Measurements from ENCODE around the gene EVL.
"Not testable (repeated sequence)": the region's sequence is repeated elsewhere in the genome, so short reads cannot be mapped to it uniquely, and the experiment has no call there.

Gene EVL

DNA sequence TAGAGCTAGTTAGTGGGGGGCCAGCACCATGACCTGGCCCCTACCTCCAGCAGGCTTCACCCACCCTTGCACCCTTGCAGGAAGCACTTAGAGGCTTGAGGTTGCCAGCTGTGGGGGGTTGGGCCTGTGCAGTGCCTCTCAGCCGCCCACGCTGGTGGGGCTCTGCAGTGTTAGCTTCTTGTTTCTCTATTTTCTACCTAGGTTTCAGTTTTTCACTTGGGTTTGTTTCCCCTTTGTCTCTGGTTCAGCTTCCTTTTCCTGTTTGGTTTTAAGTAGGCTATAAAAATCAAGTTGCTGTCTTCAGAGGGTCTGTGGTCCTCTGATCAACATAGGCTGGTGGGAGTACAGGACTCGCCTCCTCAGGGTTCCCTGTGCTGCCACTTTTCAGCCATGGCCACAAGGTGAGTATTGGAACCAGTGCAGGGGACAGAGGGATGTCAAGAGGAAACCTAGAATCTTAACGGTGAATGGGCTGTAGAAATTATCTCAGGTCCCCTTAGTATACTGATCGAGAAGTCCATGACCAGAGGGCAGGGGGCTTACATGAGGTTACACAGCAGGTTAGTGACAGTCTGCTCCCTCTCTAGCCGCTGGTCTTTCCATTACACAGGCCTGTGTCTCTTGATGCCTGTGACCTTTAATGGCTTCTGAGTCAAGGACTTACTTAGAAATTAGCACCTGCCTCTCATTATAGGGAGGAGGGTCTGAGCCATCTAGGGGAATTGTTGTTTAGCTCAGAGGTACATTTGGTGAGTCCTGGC, at the start of gene EVL:
Gene EVL (plus strand): TSS at position 312 of the 761 bp plus-strand sequence. CDS start 79 bp downstream, at position 391.
- in situ Hi-C loops (cut with MboI; ENCODE audit: low sequenced_read_pairs), result no loop called here

DNA sequence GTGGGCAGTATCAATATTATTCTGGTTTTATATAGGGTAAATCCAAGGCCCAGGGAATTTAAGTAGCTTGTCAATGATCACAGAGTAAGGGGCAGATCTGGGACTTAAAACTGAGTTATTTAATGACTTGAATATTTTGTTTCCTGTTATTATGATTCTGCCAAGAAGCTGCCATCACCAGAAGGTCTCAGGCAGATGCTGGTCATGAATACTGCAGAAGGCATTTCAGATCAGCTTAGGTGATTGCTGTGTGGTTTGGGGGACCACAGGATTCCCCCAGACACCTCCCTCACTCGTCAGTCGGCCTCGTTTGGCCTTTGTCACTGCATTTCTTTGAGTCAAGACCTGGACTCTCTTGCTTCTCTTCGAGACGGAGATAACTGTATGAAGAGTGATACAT, 47.7 kb upstream of the EVL start:
- in situ Hi-C loops (cut with MboI; ENCODE audit: low sequenced_read_pairs), result no loop called here

DNA sequence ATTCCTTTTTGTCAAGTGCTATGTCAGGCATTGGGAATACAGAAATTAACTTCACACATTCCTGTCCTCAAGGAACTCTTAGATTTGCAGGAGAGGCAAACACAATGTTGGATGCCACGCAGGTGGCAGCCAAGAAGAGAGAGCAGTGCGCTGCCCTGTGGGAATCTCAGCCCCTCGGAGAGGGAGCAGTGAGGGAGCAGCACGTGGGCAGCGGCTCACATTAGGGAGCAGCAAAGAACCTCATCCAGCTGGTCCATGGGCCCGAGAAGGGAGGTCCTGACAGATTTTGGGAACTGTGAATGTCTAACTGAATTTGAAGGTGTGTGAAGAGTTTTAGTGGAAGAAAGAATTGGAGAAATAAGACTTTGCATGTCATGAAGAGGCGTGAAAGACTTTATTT, 47.2 kb upstream of the EVL start:
- in situ Hi-C loops (cut with MboI; ENCODE audit: low sequenced_read_pairs), result no loop called here

DNA sequence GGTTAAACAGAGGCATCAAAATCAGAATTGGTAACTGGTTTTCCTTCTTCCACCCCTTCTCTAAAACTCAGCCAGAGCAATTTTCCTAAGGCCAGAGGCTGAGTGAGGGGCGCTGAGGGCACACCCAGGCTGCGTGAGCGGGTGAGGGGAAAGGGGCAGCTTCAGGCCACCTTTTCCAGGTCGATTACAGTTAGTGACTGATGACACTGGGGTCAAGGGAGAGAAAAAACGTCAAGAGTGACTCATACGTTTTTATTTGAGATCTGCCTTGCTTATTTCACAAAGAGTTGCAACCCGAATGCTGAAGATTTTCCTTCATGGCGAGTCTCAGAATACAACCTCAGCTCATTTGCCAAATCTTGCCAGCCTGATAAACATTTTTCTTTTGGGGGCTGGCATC, 46.7 kb upstream of the EVL start:
- in situ Hi-C loops (cut with MboI; ENCODE audit: low sequenced_read_pairs), result no loop called here

DNA sequence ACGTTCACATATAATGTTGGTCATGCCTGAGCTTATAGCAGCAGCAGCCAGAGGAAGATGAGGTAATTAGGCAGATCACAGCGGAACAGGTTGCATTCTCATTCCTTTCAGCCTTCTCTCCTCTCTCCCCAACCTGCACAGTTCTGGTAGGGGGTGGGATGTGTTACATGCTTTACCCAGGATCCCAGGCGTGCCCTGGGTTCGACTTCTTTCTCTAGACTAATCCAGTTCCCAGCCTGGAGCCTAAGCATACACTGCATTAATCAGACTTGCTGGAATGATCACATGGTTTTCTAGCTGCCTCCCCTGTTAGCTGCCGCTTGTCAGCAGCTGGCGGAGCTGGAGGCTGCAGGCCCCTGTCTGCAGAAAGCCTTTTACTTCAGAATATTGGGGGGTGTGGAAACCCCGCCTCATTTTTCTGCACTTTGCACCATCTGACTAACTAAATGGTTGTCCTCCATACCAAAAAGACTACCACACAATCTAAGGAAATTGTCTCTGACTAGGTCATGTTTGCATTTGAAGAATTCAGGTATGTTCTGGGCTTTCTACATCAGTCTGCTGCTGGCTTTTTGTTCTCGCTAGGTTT, 46.0 kb upstream of the EVL start:
- in situ Hi-C loops (cut with MboI; ENCODE audit: low sequenced_read_pairs), result no loop called here

DNA sequence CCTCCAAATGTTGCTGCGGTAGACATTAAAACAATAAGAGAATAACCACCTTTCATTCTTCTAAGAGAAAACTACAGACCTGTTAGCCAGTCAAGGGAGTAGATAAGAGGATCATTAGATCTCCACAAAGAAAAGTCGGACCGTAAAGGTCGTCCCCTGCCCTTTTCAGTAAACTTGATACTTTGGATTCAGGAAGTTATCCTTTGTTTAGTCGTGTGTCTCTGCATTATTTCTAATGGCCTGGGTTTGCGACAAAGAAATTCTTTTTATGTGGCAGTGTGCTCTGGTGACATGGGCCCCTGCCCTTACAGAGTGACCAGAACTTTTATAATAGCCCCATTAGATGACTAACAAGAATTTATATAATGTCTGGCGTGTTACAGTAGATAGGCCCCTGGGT, 44.6 kb upstream of the EVL start:
- in situ Hi-C loops (cut with MboI; ENCODE audit: low sequenced_read_pairs), result no loop called here

DNA sequence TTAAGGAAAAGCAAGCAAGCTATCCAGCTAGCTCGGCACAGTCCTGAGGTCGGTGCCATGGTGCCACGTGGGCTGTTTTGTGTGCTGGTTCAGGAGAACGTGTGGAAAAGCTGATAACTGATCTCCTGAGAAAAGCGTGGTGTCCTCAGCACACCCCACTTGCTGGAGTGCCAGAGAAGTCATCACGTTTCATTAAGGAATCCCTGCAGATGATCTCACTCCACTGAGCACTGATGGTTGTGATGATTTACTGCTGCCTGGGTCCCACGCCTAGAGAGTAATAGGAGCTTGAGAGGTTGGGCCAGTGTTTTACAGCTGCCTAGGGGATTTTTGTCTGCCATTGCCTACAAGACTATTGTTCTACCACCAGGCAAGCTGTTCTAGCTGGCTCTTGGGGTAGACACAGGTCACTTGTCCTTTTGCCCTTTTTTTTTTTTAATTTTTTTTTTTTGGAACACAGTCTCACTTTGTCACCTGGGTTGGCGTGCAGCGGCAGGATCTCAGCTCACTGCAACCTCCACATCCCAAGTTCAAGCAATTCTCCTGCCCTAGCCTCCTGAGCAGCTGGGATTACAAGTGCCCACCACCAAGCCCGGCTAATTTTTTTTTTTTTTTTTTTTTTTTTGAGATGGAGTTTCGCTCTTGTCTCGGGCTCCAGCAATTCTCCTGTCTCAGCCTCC, 42.3 kb upstream of the EVL start:
- in situ Hi-C loops (cut with MboI; ENCODE audit: low sequenced_read_pairs), result no loop called here

- in situ Hi-C loops (cut with MboI; ENCODE audit: low sequenced_read_pairs), result no loop called here
Measured at GRCh38 chr14:100025111-100025510, 40.1 kb upstream of the EVL start.

DNA sequence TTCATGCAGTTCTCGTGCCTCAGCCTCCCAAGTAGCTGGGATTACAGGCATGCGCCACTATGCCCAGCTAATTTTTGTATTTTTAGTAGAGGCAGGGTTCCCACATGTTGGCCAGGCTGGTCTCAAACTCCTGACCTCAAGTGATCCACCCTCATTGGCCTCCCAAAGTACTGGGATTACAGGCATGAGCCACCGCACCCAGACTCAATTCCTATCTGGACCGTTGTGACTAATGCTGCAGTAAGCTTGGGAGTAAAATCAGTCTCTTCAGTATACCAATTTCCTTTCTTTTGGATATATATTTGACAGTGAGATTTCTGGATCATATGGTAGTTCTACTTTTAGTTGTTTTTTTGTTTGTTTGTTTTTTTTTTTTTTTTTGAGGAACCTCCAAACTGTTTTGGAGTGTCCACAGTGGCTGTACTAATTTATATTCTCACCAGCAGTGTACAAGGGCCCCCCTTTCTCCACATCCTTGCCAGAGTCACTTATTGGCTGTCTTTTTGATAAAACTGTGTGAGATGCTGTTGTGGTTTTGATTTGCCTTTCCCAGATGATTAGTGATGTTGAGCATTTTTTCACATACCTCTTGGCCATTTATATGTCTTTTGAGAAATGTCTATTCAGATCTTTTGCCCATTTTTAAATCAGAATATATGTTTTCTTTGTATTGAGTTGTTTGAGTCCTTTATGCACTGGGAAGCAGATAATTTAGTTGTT, 37.3 kb upstream of the EVL start:
- in situ Hi-C loops (cut with MboI; ENCODE audit: low sequenced_read_pairs), result no loop called here

DNA sequence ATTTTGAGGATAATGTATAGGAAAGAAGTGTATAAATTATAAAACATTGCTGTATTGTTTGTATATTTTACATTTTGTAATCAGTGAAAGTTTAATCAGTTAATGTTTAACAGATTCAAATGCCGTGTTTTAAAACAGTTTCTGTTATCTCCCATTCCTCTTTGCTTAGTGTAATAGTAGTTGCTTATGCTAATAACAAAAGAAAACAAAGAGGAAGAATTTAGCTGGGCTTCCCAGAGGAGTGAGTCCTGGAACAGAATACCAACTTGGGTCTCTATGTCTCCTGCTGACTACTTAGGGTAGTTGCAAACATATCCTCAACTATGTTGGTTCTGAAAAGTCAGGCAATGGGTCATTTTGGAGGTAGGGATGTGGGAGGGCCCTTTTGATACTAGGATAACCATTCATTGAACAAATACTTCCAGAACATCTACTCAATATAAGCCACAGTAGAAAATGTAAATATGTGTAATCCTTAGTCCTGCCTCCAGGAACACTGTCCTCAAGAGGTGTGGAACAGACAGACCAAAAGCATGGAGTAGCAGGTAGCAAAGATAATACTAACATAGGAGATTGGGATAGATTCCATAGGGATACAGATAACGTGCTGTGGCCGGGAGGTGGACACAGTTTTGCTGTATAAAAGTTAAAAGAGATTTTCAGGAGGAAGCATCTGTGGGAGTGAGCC, 36.1 kb upstream of the EVL start:
- in situ Hi-C loops (cut with MboI; ENCODE audit: low sequenced_read_pairs), result no loop called here

DNA sequence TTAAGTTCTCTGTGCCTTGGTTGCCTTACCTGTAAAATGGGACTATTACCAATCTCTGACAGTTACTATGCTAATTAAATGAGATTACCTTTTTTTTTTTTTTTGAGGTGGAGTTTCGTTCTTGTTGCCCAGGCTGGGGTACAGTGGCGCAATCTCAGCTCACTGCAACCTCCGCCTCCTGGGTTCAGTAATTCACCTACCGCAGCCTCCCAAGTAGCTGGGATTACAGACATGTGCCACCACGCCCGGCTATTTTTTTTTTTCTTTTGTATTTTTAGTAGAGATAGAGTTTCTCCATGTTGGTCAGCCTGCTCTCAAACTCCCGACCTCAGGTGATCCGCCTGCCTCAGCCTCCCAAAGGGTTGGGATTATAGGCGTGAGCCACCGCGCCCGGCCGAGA, 35.2 kb upstream of the EVL start:
- in situ Hi-C loops (cut with MboI; ENCODE audit: low sequenced_read_pairs), result not testable (repeated sequence)

- in situ Hi-C loops (cut with MboI; ENCODE audit: low sequenced_read_pairs), result no loop called here
Measured at GRCh38 chr14:100030452-100031153, 34.6 kb upstream of the EVL start.

GRCh38 chr14:100031506-100032281, 33.5 kb upstream of the EVL start:
- in situ Hi-C loops (cut with MboI; ENCODE audit: low sequenced_read_pairs), result no loop called here

DNA sequence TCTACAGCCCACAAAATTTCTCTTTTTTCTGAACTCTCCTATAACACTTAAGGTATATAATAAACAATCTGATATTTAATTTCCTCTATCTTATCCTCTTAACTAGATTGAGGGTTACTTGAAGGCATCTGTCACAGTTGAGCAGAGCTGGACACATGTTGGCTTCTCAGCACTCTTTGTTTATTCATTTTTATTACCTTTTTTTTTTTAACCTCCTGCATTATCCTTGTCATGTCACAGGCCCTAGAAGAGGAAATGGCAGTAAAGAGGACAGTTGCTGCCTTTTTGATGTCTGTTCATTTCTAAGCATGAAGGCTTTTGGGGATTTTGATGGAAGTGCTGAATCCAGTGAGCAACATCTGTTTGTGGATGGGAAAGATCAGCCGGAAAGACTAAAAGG, 32.5 kb upstream of the EVL start:
- in situ Hi-C loops (cut with MboI; ENCODE audit: low sequenced_read_pairs), result no loop called here

DNA sequence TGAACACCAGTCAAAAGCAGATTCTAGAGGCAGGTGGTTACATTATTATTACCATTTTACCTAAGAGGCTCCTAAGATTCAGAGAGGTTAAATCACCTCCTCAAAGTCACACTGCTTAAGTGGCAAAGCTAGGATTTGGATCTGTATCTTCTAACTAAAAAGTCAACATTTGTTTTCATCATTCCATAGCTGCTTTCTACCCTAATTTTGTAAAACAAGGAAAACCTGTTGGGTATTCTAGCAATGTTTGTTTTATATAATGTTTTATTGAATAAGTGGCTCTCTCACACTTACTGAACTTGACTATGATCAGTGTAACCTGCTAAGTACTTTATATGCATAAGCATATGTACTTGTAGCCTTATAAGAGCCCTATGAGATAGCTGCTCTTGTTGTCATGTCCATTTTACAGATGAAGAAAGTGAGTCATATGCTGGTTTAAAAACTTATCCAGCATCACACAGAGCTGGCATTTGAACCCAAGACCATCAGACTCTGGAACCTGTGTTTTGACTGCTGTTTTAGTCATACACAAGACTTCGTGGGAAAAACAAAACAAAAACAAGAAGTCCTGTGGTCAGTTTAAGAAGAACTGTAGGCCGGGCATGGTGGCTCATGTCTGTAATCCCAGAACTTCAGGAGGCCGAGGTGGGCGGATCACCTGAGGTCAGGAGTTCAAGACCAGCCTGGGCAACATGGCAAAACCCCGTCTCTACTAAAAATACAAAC, 31.7 kb upstream of the EVL start:
- in situ Hi-C loops (cut with MboI; ENCODE audit: low sequenced_read_pairs), result no loop called here

- in situ Hi-C loops (cut with MboI; ENCODE audit: low sequenced_read_pairs), result no loop called here
Measured at GRCh38 chr14:100034468-100034867, 30.8 kb upstream of the EVL start.

- in situ Hi-C loops (cut with MboI; ENCODE audit: low sequenced_read_pairs), result no loop called here
Measured at GRCh38 chr14:100034961-100035500, 30.2 kb upstream of the EVL start.

GRCh38 chr14:100035700-100036099, 29.5 kb upstream of the EVL start:
- in situ Hi-C loops (cut with MboI; ENCODE audit: low sequenced_read_pairs), result no loop called here

GRCh38 chr14:100037353-100037752, 27.9 kb upstream of the EVL start:
- in situ Hi-C loops (cut with MboI; ENCODE audit: low sequenced_read_pairs), result no loop called here

All from HL-60/S4 treated with retinoic acid at 250 ng/mL for 4 days and 3 days (cell line).